HG02759 (cell line): ENCODE measurements around the gene PTPN4.
"Not testable (repeated sequence)": the region's sequence is repeated elsewhere in the genome, so short reads cannot be mapped to it uniquely, and the experiment has no call there.

Source experiments
- ATAC-seq: cut with Tn5 transposase; IDR thresholded peaks from one replicate; pipeline ENCODE4 v1.9.1; 2021; ENCODE audit warnings: mild to moderate bottlenecking, moderate library complexity; ENCODE audit not compliant: unreplicated experiment

Gene PTPN4

DNA sequence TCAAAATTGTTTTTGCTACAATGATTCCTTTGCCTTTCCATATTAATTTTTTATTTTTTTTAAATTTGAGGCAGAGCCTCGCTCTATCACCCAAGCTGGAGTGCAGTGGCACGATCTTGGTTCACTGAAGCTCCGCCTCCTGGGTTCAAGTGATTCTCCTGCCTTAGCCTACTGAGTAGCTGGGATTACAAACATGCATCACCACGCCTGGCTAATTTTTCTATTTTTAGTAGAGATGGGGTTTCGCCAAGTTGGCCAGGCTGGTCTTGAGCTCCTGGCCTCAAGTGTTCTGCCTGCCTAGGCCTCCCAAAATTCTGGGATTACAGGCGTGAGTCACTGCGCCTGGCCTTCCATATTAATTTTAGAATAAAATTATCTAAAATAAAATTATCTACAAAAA lies 41.3 kb downstream of the PTPN4 start:
- ATAC-seq = no peak

DNA sequence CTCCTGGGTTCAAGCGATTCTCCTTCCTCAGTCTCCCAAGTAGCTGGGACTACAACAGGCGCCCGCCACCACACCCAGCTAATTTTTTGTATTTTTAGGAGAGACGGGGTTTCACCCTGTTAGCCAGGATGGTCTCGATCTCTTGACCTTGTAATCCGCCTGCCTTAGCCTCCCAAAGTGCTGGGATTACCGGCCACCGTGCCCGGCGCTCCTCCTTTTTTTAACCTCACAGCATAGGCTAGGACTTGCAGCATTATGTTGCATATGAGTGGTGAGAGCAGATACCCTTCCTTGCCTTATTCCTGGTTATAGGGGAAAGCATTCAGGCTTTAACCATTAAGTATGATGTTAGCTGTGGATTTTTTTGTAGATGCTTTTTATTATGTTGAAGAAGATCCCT lies 42.3 kb downstream of the PTPN4 start:
- ATAC-seq = not testable (repeated sequence)

DNA sequence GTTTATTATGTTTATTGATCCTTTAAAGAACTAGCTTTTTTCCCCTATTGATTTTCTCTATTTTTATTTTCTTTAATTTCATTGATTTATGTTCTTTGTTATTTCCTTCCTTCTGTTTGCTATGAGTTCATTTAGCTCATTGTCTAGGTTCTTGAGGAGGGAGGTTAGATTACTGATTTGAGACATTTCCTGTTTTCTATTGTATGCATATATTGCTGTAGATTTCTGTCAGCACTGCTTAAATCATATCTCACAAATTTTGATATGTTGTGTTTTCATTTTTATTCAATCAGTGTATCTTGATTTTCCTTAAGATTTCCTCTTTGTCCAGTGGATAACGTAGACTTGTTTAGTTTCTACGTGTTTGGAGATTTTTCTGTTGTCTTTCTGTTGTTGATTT lies 43.4 kb downstream of the PTPN4 start:
- ATAC-seq = no peak

DNA sequence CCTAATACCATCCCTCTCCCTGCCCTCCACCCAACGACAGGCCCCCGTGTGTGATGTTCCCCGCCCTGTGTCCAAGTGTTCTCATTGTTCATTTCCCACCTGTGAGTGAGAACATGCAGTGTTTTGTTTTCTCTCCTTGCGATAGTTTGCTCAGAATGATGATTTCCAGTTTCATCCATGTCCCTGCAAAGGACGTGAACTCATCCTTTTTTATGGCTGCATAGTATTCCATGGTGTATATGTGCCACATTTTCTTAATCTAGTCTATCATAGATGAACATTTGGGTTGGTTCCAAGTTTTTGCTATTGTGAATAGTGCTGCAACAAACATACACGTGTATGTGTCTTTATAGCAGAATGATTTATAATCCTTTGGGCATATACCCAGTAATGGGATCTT lies 44.7 kb downstream of the PTPN4 start:
- not testable (repeated sequence) for ATAC-seq

DNA sequence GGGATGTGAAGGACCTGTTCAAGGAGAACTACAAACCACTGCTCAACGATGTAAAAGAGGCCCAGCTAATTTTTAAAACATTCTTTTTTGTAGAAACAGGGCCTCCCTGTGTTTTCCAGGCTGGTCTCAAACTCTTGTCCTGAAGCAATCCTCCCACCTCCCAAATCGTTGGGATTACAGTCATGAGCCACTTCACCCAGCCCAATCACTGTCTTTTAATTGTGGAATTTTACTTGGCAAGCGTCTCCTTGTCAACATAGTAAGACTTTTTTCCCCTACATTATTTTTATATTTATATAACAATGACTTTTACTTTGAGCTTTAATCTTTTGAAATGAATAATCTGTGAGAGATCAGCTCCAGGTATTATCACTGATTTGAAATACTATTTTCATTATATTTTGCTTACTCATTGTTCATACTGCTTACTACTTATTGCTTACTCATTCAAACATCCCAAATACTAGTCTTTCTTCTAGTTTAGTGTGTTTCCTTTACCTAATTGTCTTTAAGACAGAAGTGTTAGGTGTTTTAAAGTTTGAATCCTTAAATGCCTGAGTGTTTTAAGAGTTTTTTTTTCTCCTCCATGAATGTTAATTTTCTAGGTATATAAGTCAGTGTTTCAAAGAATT lies 48.9 kb downstream of the PTPN4 start:
- ATAC-seq = no peak

DNA sequence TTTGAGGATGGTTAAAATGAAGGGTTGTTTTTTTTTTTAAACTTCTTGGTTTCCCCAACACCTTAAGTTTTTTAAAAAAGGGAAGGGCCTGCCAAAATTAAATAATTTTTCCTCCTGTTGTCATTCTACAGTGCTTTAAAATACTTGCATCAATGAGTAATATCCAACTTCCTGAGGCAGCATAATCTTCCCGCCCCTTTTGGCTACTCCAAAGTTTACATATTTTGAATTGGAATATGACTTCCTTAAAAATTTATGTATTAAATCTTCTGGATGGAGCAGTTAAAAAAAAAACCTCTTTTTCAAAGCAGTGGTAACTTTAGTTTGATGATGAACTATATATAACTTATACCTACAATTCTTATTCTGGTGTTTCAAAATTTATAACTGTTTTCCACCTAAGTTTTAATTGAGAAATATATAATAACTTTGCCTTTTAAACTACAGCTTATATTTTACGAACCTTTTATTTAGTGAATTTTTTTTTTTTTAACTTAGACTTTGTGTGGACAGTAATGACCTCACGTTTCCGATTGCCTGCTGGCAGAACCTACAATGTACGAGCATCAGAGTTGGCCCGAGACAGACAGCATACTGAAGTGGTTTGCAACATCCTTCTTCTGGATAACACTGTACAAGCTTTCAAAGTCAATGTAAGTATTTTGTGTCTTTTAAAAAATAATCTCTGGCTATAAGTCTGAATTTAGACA lies 49.8 kb downstream of the PTPN4 start:
- ATAC-seq = no peak

DNA sequence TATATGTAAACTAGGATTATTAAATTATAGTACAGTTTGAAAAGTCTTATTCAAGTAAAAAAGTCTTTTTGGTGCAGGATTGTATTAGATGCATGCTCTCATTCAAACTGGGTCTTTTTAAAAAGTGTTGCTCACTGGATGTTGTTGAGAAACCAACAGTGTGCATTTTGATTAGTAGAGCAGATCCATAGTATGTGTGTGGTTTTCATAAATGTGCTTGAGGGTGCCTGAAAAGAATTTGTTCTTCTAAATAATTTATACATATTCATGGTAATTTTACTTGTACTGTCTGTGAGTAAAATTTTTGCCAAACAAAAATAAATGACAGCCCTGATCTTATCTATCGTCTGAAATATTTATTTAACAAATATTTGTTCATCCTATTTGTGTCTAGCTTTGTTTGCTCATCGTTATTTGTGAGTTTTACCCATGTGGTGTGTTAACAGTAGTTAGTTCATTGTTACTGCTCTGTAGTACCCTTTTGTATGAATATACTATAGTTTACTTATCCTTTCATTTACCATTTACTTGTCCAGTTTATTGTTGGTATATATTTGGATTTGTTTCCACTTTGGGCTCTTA lies 50.4 kb downstream of the PTPN4 start:
- no peak for ATAC-seq

DNA sequence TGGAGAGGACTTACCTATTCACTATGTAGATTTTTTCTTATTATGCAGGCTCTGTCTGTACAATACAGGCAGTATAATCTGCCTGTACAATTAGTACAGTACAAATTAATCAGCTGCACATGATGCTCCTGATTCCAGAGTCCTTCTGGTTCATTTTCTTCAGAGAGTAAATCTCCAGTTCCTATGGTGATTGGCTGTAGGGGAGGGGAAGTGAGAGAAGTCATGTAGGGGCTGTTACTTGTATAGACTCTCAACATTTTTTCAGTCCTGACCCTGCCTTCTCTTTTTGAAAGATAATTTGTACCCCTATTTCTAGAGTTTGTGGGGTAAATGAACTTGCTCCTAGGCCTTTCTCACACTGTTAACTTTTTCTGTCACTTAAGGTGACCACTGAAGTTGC lies 54.5 kb downstream of the PTPN4 start:
- ATAC-seq = no peak

DNA sequence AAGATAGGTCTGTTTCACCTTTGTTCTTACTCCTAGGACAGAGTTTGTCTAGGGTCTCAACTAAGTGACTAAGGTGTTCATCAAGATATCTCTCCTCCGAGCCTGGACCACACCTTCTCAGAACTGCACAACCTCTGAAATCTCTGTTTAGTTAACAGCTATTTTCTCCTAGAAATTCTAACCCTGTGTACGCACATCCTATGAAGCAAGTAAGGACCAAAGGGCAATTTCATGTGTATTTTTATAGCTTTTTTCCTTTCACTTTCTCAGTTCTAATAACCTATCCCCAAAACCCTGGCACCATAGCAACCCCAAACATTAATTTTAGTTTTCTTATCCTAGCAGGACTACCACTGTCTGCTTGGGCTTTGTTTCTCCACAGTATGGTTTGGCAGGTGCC lies 59.1 kb downstream of the PTPN4 start:
- ATAC-seq = no peak

DNA sequence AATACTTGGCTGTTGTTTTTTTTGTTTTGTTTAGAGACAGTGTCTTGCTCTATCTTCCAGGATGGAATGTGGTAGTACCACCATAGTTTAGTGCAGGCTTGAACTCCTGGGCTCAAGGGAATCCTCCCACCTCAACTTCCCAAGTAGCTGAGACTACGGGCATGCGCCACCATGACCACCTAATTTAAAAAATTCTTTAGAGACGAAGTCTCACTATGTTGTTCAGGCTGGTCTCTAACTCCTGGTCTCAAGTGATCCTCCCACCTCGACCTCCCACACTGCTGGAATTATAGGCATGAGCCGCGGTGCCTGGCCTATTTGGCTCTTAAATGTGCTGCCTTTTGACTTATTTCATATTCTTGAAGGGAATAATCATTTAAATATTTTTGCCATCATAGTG lies 60.1 kb downstream of the PTPN4 start:
- ATAC-seq = no peak

DNA sequence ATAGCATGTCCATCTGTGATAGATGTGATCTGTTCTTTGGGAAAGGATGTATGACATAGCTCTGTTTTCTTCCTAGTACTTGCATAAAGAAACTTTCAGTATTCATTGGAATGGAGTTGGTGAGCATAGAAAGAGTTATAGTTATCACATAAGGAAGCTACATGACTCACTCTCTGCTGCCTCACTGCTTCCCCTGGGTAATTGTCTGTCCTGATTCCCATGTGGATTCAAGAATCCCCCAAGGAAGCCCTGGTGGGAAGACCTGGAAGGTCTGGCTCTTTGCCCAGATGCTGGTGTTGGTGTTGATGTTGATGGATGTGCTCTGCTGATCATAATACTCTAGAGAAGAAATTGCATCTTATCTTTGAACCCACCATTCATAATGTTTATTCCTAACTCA lies 60.6 kb downstream of the PTPN4 start:
- ATAC-seq = no peak

DNA sequence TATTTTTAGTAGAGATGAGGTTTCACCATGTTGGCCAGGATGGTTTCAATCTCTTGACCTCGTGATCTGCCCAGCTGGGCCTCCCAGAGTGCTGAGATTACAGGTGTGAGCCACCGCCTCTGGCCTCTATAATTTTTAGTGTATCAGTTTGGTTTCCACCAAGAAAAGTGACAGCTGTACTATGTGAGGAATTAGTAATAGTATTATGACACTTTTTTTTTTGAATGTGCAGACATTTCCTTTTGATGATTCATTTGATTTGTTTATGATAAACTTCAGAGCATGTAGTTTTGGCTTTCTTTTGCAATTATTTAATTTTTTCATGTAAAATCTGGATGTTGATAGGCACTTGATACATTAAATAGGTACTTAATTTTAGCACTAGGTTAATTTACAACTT lies 61.5 kb downstream of the PTPN4 start:
- no peak for ATAC-seq

DNA sequence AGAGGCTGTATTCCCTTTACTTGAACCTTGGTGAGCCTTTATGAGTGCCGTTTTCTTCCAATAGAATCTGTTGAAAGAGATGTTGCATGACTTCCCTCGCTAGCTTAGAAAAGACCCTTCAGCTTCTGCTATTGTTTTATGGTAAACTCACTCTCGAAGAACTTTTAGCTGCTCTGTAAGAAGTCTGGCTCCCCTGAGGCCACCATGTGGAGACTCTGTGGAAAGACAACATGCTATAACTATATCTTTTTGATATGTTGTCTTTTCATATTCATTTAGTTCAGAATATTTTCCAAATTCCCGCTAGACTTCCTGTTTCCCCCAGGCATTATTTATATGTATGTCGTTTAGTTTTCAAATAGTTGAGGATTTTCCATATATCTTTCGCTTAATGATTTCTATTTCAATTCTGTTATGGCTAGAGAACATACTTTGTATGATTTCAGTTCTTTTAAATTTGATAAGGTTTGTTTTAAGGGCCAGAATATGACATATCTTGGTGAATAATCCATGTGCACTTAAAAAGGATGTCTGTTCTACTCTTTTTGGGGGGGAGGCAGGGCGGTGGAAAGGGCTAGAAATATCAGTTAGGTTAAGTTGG lies 64.1 kb downstream of the PTPN4 start:
- no peak for ATAC-seq

DNA sequence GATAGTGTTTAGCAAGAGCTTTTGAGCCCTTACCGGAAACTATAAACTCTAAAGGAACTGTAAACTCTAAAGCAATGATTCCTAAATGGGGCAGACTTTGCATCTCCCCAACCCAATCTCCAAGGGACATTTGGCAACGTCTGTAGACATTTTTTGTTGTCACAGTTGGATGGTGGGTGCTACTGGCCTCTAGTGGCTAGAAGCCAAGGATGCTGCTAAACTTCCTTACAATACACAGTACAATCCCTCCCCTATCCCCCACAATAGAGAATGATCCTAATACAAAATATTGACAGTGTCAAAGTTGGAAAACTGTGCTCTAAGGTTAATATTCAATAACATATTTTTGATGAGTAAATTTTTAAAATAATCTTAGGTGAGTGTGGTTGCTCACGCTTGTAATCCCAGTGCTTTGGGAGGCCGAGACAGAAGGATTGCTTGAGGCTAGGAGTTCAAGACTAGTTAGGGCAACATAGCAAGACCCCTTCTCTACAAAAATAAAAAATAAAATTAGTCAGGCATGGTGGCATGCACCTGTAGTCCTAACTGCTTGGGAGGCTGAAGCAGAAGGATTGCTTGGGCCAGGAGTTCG lies 66.7 kb downstream of the PTPN4 start:
- peak; percentile 75 for ATAC-seq

DNA sequence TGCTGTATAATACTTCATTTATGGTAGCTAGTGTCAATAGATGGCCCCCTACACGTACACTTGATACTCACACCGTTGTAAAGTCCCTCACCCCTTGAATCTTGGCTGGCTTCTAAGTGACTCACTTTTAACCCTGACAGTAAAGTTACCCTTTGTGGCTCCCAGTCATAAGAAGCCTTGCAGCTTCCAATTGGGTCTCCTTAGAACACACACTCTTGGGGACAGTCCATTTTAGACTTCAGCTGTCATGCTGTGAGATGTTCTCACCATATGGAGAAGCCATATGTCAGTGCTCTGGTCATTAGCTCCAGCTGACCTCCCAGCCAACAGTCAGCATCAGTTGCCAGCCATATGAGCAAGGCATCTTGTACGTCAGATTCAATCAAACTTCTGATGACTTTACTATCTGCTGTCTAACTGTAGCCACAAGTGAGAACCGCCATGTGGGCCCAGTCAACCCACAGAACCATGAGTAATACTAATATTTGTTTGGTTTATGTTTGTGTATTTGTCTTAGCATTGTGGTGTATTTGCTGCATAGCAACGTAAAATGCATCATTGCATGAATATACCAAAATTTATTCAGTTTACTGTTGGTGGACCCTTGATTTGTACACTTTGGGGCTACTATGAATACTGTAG lies 68.3 kb downstream of the PTPN4 start:
- ATAC-seq = peak; percentile 38

DNA sequence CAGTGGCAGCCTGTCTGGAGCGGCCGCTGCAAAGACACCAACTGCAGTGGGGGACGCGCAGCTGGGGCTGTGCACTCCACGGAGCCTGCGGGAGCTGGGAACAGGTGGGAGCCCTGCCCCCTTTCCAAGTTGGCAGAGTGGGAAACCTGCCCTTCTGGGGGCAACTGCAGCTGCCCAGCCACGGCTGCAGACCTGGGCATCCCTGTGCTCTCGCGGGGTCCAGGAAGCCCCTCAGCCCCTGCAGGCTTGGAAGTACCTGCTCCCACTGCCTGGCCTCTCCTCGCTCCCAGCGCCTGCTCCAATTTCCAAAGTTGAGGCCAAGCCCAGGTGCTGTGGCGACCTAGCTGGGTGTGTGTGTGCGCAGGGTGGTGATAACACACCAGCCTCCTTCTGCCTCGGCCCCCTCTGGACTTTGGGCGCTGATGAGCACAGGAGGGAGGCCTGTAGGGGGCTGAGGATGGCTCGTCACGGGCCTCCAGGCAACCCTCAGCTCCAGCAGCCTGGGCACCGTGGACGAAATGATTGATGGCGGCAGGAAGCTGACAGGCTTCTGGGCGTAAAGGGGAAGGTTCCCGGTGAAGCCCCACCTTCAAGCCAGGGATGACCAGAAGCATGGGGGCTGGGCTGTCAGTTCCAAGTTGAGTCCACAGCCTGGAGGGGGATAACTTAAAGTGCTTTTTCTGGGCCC lies 76.9 kb downstream of the PTPN4 start:
- ATAC-seq = no peak

DNA sequence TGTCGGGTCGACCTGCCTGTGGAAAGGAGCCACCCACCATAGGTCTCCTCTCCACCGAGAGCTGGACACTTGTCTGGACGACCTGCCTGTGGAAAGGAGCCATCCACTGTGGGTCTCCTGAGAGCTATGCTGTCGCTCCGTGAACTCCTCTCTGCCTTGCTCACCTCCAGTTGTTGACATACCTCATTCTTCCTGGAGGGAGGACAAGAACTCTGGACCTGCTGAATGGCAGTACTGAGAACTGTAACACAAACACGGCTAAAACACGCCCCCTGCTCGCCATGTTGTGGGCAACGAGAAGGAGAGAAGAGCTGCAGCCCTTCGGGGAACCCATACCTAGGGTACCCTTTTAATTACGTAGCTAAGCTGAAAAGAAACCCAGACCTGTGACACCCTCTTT lies 77.6 kb downstream of the PTPN4 start:
- ATAC-seq = no peak

DNA sequence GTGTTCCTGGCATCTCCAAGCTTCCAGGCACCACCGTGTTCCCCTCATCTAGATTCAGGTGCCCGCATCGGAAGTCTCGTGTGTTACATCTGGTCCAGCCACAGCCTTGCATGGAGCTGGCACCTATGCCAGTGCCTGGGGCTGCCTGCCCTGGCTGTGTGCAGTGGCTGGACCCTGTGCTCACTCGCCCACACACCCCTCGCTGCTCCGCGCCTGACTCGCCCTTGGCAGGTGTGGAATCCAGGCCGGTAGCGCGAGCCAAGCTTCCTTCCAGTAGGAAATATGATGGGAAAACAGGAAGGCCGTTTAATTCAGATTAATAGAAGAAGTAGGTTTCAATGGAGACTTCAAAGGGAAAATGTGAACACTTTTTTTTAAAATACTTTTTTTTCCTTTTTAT lies 78.0 kb downstream of the PTPN4 start:
- ATAC-seq = no peak

DNA sequence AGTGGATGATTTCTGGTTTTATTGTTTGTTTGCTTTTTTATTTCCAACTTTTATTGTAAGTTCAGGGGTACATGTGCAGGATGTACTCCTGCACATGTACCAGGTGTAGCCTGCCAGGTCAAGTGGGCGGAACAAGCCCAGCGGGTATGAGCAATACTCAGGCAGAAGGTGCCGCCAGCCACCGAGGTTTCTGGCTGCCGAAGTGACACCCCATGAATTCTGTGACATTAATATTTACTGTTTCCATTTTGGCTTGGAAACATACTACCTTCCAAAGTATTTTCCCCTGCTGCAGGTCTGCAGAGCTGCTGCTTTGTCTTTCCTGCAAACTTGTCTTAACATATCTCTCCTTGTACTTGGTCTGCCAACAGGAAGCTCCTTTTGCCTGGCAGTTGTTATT lies 78.5 kb downstream of the PTPN4 start:
- ATAC-seq = no peak

DNA sequence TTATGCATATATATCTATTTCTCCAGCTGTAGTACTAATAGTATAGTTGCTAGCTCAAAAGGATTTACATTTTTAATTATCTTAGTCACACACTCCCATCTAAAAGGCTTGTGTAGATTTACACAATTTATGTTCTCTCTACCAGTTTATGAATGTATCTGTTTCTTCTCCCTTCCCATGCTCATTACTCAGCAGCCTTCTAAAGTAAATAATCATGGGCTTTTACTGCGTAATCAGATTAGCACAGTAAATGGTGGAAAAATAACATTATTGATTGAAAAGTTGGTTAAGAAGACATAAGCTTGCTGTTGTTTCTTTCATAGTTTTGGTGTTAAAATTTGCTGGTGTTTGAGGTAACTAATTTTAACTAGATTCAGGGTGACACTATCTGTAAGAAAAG lies 81.8 kb downstream of the PTPN4 start:
- no peak for ATAC-seq

DNA sequence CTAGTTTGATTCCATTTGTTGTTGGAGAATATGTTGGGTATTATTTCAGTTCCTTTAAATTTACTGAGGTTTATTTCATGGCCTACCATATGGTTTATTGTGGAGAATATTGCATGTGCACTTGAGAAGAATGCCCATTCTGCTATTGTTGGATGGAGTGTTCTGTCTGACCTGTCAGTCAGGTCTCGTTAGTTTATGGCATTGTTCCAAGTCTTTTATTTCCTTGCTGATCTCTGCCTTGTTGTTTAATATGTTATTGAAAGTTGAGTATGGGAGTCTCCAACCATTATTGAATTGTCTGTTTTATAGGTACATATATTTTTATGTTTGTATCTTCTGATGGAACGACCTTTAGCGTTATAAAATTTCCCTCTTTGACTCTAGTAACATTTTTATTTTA lies 86.3 kb downstream of the PTPN4 start:
- ATAC-seq = no peak
